Chondrocyte (in vitro differentiated cells): ENCODE measurements around the gene C14orf180. TPM values are rescaled to one million over a fixed set of nuclear protein-coding genes. Genes with fewer than 3 reads are reported as not detected.

Experiments
- DNase-seq: peaks from one replicate; pipeline ENCODE4 v3.0.0; 2021; ENCODE audit warnings: mixed read lengths, low spot score
- H3K27ac Mint-ChIP-seq: one replicate; pipeline ENCODE4 v1.8.0; 2021; ENCODE audit warnings: mild to moderate bottlenecking, moderate library complexity, mixed read lengths; ENCODE audit not compliant: unreplicated experiment
- H3K27me3 Mint-ChIP-seq: 2 replicates; pipeline ENCODE4 v1.8.0; 2021; ENCODE audit warnings: low read depth, mixed read lengths
- H3K36me3 Mint-ChIP-seq: 2 replicates; pipeline ENCODE4 v1.8.0; 2021; ENCODE audit warnings: low read depth, mixed read lengths
- H3K4me1 Mint-ChIP-seq: 2 replicates; pipeline ENCODE4 v1.8.0; 2021; ENCODE audit warnings: low read depth, mild to moderate bottlenecking, mixed read lengths
- H3K4me3 Mint-ChIP-seq: one replicate; pipeline ENCODE4 v1.8.0; 2021; ENCODE audit warnings: mild to moderate bottlenecking, moderate library complexity, mixed read lengths; ENCODE audit not compliant: unreplicated experiment
- H3K9me3 Mint-ChIP-seq: 2 replicates; pipeline ENCODE4 v1.8.0; 2021; ENCODE audit warnings: low read depth, mixed read lengths
- CTCF ChIP-seq: fragments of 200-600 bp; sonication (generic); IDR thresholded peaks from 2 replicates; pipeline ENCODE4 v1.5.0; 2021; ENCODE audit warnings: antibody characterized with exemption, mild to moderate bottlenecking, moderate library complexity
- total RNA-seq: library from RNA; stranded (reverse); gene quantifications from 3 replicates; pipeline ENCODE4 v1.2.1, GENCODE V29; 2021

The C14orf180 gene
- total RNA-seq, 1 donor from 2014 or later: not detected

GRCh38 chr14:104569435-104569834 lies 10.1 kb upstream of the C14orf180 start:
- TF ChIP-seq CTCF: no peak
- Mint-ChIP-seq H3K9me3 (no peaks in the 10 kb centered on the region), H3K27ac (no peak overlapping the region), H3K4me1 (no peaks in the 10 kb centered on the region), H3K4me3 (no peak overlapping the region), H3K27me3 (peaks cover 30% of the 10 kb centered on the region), H3K36me3 (no peaks in the 10 kb centered on the region)
- no peak for DNase-seq

DNA sequence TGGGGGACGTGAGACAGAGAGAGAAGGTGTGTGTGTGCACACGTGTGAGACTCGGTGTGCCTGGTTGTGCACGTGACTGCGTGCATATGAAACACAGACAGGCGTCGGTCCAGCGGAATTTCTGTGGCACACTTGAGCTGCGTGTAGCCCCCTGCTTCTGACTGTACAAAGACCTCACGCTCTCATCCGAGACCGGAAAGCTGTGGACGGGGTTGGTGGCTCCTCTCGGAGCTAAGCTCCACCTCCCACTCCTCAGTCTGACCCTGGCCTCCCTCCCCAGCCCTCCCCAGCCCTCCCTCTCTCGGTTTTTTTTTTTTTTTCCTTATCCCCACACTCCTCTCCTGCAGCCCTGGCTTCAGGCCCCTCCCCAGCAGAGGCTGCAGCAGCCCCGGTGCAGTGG lies 8.3 kb upstream of the C14orf180 start:
- no peak for DNase-seq
- TF ChIP-seq CTCF: no peak
- peaks cover 20% of the 10 kb centered on the region for H3K27me3 Mint-ChIP-seq
- H3K9me3 Mint-ChIP-seq: no peaks in the 10 kb centered on the region
- H3K4me1 Mint-ChIP-seq: no peaks in the 10 kb centered on the region
- no peaks in the 10 kb centered on the region for H3K36me3 Mint-ChIP-seq
- no peak overlapping the region for H3K4me3 Mint-ChIP-seq
- no peak overlapping the region for H3K27ac Mint-ChIP-seq

DNA sequence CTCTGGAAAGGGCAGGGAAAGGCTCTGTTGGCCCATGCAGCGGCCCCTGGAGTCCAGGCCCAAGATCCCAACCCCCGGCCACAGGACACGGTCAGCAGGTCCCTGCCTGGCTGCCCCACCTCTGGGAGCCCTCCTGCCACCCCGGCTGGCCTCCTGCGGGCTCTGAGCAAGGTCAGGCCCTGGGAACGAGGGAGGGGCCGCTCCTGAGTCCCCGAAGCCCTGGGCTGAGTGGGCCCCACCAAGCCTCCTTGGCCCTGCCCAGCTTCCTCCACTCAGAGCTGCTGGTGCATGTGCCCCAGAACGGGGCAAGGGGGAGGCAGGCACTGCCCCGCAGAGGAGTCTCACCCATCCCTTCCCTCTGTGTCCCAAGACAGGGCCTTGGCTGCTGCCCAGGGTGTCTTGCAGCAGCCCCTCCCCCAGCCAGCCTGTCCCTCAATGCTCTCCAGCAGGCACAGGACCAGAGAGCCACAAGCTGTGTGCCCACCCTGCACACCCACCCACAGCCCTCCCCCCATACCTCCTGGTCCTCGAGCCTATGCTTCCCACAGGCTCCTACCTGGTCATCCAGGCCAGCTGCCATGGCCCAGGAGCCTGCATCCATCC lies 7.4 kb upstream of the C14orf180 start:
- H3K27me3 Mint-ChIP-seq: peaks cover 16% of the 10 kb centered on the region
- H3K27ac Mint-ChIP-seq: no peak overlapping the region
- H3K4me1 Mint-ChIP-seq: no peaks in the 10 kb centered on the region
- H3K36me3 Mint-ChIP-seq: no peaks in the 10 kb centered on the region
- H3K4me3 Mint-ChIP-seq: no peak overlapping the region
- no peaks in the 10 kb centered on the region for H3K9me3 Mint-ChIP-seq
- no peak for TF ChIP-seq CTCF
- DNase-seq: no peak

- H3K27ac Mint-ChIP-seq: no peak overlapping the region
- no peaks in the 10 kb centered on the region for H3K9me3 Mint-ChIP-seq
- DNase-seq: no peak
- no peak overlapping the region for H3K4me3 Mint-ChIP-seq
- peaks cover 13% of the 10 kb centered on the region for H3K27me3 Mint-ChIP-seq
- no peak for TF ChIP-seq CTCF
- H3K4me1 Mint-ChIP-seq: no peaks in the 10 kb centered on the region
- no peaks in the 10 kb centered on the region for H3K36me3 Mint-ChIP-seq
These were observed 6.9 kb upstream of the C14orf180 start for GRCh38 chr14:104572668-104573067.

- Mint-ChIP-seq H3K9me3 (no peaks in the 10 kb centered on the region), H3K27me3 (peaks cover 13% of the 10 kb centered on the region), H3K36me3 (no peaks in the 10 kb centered on the region), H3K4me3 (no peak overlapping the region), H3K4me1 (no peaks in the 10 kb centered on the region), H3K27ac (no peak overlapping the region)
- no peak for TF ChIP-seq CTCF
- no peak for DNase-seq
These were observed 5.6 kb upstream of the C14orf180 start for GRCh38 chr14:104573930-104574329.
